Testis (tissue), 3 donors: ENCODE results near the gene HYLS1. TPM values are rescaled to one million over a fixed set of nuclear protein-coding genes. Genes with fewer than 3 reads are reported as not detected.

Source experiments
- DNase-seq: peaks from one replicate; pipeline ENCODE4 v3.0.0-alpha.2; 2019
- H3K27ac ChIP-seq, 2 donors: fragments of 200-600 bp; sonication (generic); one replicate each; pipeline ENCODE4 v1.5.1; 2019
- H3K27me3 ChIP-seq: fragments of 200-600 bp; sonication (generic); one replicate; pipeline ENCODE4 v1.5.1; 2019
- H3K36me3 ChIP-seq: fragments of 200-600 bp; sonication (generic); one replicate; pipeline ENCODE4 v1.5.1; 2017; ENCODE audit warnings: low read depth; ENCODE audit errors: missing control alignments
- H3K4me1 ChIP-seq: fragments of 200-600 bp; sonication (generic); one replicate; pipeline ENCODE4 v1.5.1; 2019
- H3K4me3 ChIP-seq, 2 donors: fragments of 200-600 bp; sonication (generic); one replicate each; pipeline ENCODE4 v1.5.1; 2017 to 2019
- H3K9me3 ChIP-seq: fragments of 200-600 bp; sonication (generic); one replicate; pipeline ENCODE4 v1.5.1; 2017
- POLR2A ChIP-seq: fragments of 450-650 bp; IDR thresholded peaks from one replicate; pipeline ENCODE4 v1.6.1; 2017; ENCODE audit warnings: antibody characterized with exemption, mild to moderate bottlenecking, moderate library complexity
- WGBS, 2 donors: methylation state at CpG; one replicate each; pipeline ENCODE4 v1.1.5; 2018; 5-methylcytosine and 5-hydroxymethylcytosine counted together
- intact Hi-C: fragments of 100-400 bp; cut with DNase I; formaldehyde crosslinking; loops from one replicate; pipeline ENCODE4 v1.15.1; 2023; ENCODE audit warnings: low total_unique reads
- polyA plus RNA-seq: library from polyadenylated mRNA; stranded (reverse); fragments of 350-450 nt; fragmentation: Illumina TruSeq; extraction: RNeasy Lipid Tissue Mini Kit (QIAGEN cat#74804); gene quantifications from one replicate; pipeline ENCODE4 v1.2.3, GENCODE V29; 2014; ENCODE audit warnings: low read depth, low replicate concordance; ENCODE audit not compliant: insufficient read depth
- total RNA-seq, 2 donors: library from RNA; depleted of rRNA; stranded (reverse); fragments of >200 nt; gene quantifications; one replicate each; pipeline ENCODE4 v1.2.3, GENCODE V29; 2016
- TF ChIP-seq, protein P1 (sequence below), 3 experiments: fragments of 450-650 bp in 2 of 3; fragments of 200-600 bp in 1 of 3; sonication (generic) in 1 of 3; IDR thresholded peaks; one replicate each; pipeline ENCODE4 v1.5.1; 2016 to 2019; ENCODE audit warnings: antibody characterized with exemption in 3 of 3, mild to moderate bottlenecking in 2 of 3, moderate library complexity in 1 of 3

Gene HYLS1
- total and polyA plus RNA-seq, 3 donors from 2014 or later = 14.7 to 34.2 (median 26.1) TPM

DNA sequence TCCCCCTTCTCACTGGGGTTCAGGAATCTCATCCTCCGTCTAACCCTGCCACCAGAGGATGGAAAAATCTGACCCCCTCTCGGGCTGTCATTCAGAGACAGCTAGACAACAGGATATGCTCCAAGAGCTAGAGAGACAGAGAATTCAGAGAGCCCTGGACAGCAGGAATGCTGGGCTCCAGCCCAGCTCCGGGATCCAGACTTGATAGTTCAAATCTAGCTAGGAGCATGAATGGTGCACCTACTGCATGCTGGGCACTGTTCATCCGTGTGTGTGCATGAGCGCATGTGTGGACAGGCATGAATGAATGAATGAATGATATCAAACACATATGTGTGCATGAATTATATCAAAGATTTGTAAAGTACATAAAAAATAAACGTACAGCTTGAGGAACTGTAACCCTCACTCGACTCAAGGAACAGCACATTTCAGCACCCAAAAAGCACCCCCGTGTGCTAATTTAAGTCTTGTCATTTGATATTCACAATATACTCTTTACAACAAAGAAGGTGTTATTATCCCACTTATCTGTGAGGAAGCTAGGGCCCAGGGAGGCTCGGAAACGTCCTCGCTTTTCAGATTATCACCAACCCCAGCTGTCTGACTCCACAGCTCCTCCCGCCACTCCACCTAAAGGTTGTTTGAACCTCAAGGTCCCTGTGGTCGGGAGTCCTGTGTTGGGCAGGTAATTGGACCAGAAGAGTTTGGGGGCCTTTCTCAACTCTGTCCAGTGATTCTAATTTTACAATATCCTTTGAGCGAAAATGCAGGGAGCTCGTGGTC lies 57.7 kb downstream of the HYLS1 start:
- intact Hi-C loops = no loop called here
- Histone ChIP-seq H3K27ac (no peak overlapping the region), H3K36me3 (no peaks in the 10 kb centered on the region), H3K4me3 (no peak overlapping the region), H3K9me3 (no peaks in the 10 kb centered on the region), H3K27me3 (no peaks in the 10 kb centered on the region), H3K4me1 (no peaks in the 10 kb centered on the region)
- no peak for DNase-seq
- WGBS, 2 donors = 62 to 81% methylated on average over 15 of the region's 15 CpGs
- TF ChIP-seq, protein P1, sequence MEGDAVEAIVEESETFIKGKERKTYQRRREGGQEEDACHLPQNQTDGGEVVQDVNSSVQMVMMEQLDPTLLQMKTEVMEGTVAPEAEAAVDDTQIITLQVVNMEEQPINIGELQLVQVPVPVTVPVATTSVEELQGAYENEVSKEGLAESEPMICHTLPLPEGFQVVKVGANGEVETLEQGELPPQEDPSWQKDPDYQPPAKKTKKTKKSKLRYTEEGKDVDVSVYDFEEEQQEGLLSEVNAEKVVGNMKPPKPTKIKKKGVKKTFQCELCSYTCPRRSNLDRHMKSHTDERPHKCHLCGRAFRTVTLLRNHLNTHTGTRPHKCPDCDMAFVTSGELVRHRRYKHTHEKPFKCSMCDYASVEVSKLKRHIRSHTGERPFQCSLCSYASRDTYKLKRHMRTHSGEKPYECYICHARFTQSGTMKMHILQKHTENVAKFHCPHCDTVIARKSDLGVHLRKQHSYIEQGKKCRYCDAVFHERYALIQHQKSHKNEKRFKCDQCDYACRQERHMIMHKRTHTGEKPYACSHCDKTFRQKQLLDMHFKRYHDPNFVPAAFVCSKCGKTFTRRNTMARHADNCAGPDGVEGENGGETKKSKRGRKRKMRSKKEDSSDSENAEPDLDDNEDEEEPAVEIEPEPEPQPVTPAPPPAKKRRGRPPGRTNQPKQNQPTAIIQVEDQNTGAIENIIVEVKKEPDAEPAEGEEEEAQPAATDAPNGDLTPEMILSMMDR (IDR thresholded peaks at IDR 0.05) = no peak
- TF ChIP-seq POLR2A = no peak

DNA sequence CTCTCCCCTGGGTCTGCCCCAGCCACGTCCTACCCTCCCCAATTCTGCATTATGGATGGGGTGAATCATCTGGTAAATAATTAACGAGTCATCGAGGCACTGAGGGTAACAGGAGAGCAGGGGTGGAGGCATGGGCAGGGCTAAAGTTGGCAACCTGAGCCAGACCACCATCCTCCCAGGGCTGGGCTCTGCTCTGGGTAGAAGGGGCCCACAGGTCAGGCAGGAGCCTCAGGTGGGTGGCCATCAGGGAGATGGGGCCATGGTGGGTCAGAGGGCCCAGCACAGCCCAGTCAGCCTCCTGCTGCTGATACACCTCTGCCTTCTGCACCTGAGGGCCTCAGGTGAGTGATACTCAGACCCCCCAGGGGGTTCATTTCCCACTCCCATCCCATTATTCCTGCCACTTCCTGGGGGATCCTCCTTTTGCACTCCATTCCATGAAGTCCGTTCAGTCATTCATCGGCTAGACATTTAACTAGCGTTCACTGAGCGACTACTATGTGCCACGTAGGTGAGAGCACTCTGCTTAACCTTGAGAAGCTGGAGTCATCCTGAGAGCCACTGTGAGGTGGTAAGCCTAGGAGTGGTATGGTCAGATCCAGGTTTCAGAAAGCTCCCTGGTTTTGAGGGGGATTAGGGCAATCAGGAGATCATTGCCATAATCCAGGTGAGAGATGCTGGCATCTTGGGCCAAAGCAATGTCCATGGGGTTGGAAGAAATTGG lies 58.5 kb downstream of the HYLS1 start, which contains the start of gene VSIG10L2:
Gene VSIG10L2 (plus strand): TSS at position 248 of the 724 bp plus-strand sequence. CDS start 12 bp downstream, at position 260.
- no peak for DNase-seq
- Histone ChIP-seq H3K27me3 (no peaks in the 10 kb centered on the region), H3K9me3 (no peaks in the 10 kb centered on the region), H3K4me1 (peaks cover 5% of the 10 kb centered on the region), H3K36me3 (no peaks in the 10 kb centered on the region), H3K4me3 (no peak within 1 kb of the TSS), H3K27ac (no peak within 1 kb of the TSS)
- TF ChIP-seq, protein P1 (IDR thresholded peaks at IDR 0.05) = no peak
- TF ChIP-seq POLR2A = no peak
- intact Hi-C loops = no loop called here
- WGBS, 2 donors = 85 to 100% methylated on average over 6 to 8 of the region's 8 CpGs

DNA sequence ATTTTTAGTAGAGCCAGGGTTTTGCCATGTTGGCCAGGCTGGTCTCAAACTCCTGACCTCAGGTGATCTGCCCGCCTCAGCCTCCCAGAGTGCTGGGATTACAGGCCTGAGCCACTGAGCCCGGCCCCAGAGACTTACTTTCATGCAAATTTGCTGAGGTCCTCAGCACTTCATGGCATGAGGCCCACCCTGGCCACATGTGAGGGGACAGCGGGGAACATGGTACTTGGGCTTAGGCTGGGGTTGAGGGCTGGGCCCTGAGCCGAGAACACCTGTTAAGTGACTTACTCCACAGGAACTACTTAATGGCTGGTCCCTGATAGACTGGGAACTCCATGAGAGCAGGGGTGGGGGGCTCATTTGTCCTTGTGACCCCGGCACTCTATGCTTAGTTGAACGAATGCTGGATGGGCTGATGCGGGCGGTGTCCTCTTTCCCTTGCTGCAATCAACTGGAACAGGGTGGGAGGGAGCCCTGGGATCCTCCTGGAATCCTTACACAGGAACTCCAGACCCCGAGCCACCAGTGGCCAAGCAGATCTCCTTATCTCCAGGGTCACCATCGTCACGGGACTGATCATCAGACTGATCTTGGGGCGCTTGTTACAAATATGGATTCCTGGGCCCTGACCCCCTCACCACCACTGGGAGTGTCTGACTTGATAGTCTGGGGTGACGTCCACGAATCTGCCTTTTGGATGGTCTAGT lies 59.4 kb downstream of the HYLS1 start:
- no peak overlapping the region for H3K4me3 ChIP-seq
- WGBS, 2 donors = 93 to 98% methylated on average over 8 to 14 of the region's 14 CpGs
- no peaks in the 10 kb centered on the region for H3K27me3 ChIP-seq
- no peak overlapping the region for H3K27ac ChIP-seq
- intact Hi-C loops = no loop called here
- H3K9me3 ChIP-seq = no peaks in the 10 kb centered on the region
- DNase-seq = no peak
- H3K4me1 ChIP-seq = peaks cover 5% of the 10 kb centered on the region
- H3K36me3 ChIP-seq = no peaks in the 10 kb centered on the region
- no peak for TF ChIP-seq POLR2A
- TF ChIP-seq, protein P1 (IDR thresholded peaks at IDR 0.05) = no peak

DNA sequence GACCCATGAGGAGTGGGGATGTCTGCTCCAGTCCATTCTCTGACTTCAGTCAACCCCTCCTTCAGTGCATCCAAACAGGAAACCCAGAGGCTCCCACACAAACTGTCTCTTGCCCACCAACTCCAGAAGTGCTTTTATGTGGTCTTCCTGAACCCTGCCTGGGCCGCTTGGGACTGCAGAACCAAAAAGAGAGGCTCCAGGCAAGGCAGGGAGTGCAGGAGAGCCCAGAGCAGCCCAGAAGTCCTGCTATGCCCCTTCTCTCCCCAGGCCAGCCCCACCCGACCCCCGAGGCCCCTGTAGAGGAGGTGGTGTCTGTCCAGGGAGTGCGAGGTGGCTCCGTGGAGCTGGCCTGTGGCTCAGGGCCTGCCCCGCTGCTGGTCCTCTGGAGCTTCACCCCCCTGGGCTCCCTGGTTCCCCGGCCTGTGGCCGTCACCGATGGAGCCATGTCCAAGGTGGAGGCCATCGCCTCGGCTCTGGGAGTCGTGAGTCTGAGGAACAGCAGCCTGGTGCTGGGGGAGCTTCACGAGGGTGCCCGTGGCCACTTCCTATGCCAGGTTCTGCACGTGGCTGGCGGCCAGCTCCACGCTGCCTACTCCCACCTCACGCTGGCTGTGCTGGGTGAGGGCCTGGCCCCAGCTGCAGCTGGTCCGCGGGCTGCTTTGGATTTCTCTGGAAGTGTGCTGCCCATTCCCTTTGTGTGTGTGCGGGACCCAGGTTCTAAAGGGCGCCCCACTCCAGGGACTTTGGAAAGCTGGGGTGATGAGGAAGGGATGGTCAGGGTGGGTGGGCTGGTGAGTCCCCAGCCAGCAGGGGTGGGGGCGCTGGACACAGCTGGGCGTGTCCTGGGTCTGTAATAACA lies 60.2 kb downstream of the HYLS1 start:
- intact Hi-C loops = no loop called here
- no peak for DNase-seq
- H3K36me3 ChIP-seq = no peaks in the 10 kb centered on the region
- WGBS, 2 donors = 67 to 91% methylated on average over 1 to 24 of the region's 24 CpGs
- no peak overlapping the region for H3K4me3 ChIP-seq
- no peaks in the 10 kb centered on the region for H3K27me3 ChIP-seq
- TF ChIP-seq POLR2A = no peak
- TF ChIP-seq, protein P1 (IDR thresholded peaks at IDR 0.05) = no peak
- H3K4me1 ChIP-seq = peaks cover 5% of the 10 kb centered on the region
- no peak overlapping the region for H3K27ac ChIP-seq
- no peaks in the 10 kb centered on the region for H3K9me3 ChIP-seq
